Ascending aorta (tissue), 2 donors: ENCODE results near the gene SV2C. TPM values are rescaled to one million over a fixed set of nuclear protein-coding genes. Genes with fewer than 3 reads are reported as not detected.

Source experiments
- DNase-seq, 2 donors: peaks; one replicate each; pipeline ENCODE4 v3.0.0-alpha.2; 2019; ENCODE audit warnings: low spot score in 2 of 2
- H3K27ac ChIP-seq, 2 donors: fragments of 200-600 bp; sonication (generic); one replicate each; pipeline ENCODE4 v1.5.1; 2016 to 2017; ENCODE audit warnings: mild to moderate bottlenecking in 1 of 2
- H3K27me3 ChIP-seq: fragments of 200-600 bp; sonication (generic); one replicate; pipeline ENCODE4 v1.5.1; 2017
- H3K36me3 ChIP-seq, 2 donors: fragments of 200-600 bp; sonication (generic); one replicate each; pipeline ENCODE4 v1.5.1; 2016
- H3K4me1 ChIP-seq, 2 donors: fragments of 200-600 bp; sonication (generic); one replicate each; pipeline ENCODE4 v1.5.1; 2016 to 2017; ENCODE audit warnings: mild to moderate bottlenecking in 1 of 2
- H3K4me3 ChIP-seq, 2 donors: fragments of 200-600 bp; sonication (generic); one replicate each; pipeline ENCODE4 v1.5.1; 2016 to 2017; ENCODE audit warnings: mild to moderate bottlenecking in 1 of 2
- H3K9me3 ChIP-seq, 2 donors: fragments of 200-600 bp; sonication (generic); one replicate each; pipeline ENCODE4 v1.5.1; 2016
- CTCF ChIP-seq, 3 experiments: fragments of 200-600 bp in 2 of 3; fragments of 450-650 bp in 1 of 3; sonication (generic) in 2 of 3; IDR thresholded peaks; one replicate each; pipeline ENCODE4 v1.5.1; 2016 to 2019; ENCODE audit warnings: antibody characterized with exemption in 3 of 3, mild to moderate bottlenecking in 1 of 3, moderate library complexity in 1 of 3
- intact Hi-C: fragments of 100-400 bp; cut with DNase I; formaldehyde crosslinking; loops from one replicate; pipeline ENCODE4 v1.15.1; 2023
- total RNA-seq: library from RNA; depleted of rRNA; stranded (reverse); fragments of >200 nt; gene quantifications from one replicate; pipeline ENCODE4 v1.1.0, GENCODE V29; 2016

Gene SV2C
- total RNA-seq, 1 donor from 2014 or later = not detected

- no peak for DNase-seq
- no peak for TF ChIP-seq CTCF (IDR thresholded peaks at IDR 0.05)
- no peaks in the 10 kb centered on the region for H3K9me3 ChIP-seq
- no peak overlapping the region for H3K4me3 ChIP-seq
- intact Hi-C loops = no loop called here
- H3K36me3 ChIP-seq = no peaks in the 10 kb centered on the region
- H3K27ac ChIP-seq = no peak overlapping the region
- no peaks in the 10 kb centered on the region for H3K4me1 ChIP-seq
- H3K27me3 ChIP-seq = no peaks in the 10 kb centered on the region
Measured at GRCh38 chr5:76106149-76106548, 23.0 kb downstream of the SV2C start.

GRCh38 chr5:76111477-76112174 lies 28.4 kb downstream of the SV2C start:
- no peaks in the 10 kb centered on the region for H3K27me3 ChIP-seq
- no peaks in the 10 kb centered on the region for H3K36me3 ChIP-seq
- H3K4me3 ChIP-seq = no peak overlapping the region
- H3K9me3 ChIP-seq = no peaks in the 10 kb centered on the region
- intact Hi-C loops = no loop called here
- H3K27ac ChIP-seq = no peak overlapping the region
- no peak for TF ChIP-seq CTCF (IDR thresholded peaks at IDR 0.05)
- no peak for DNase-seq
- H3K4me1 ChIP-seq = no peaks in the 10 kb centered on the region

GRCh38 chr5:76113103-76113502 lies 29.9 kb downstream of the SV2C start:
- no peak for TF ChIP-seq CTCF (IDR thresholded peaks at IDR 0.05)
- no peak overlapping the region for H3K27ac ChIP-seq
- H3K27me3 ChIP-seq = no peaks in the 10 kb centered on the region
- no peak for DNase-seq
- no peaks in the 10 kb centered on the region for H3K4me1 ChIP-seq
- no peaks in the 10 kb centered on the region for H3K9me3 ChIP-seq
- H3K4me3 ChIP-seq = no peak overlapping the region
- H3K36me3 ChIP-seq = no peaks in the 10 kb centered on the region
- intact Hi-C loops = no loop called here

- no peaks in the 10 kb centered on the region for H3K27me3 ChIP-seq
- no peak overlapping the region for H3K4me3 ChIP-seq
- no peak for TF ChIP-seq CTCF (IDR thresholded peaks at IDR 0.05)
- H3K27ac ChIP-seq = no peak overlapping the region
- DNase-seq = no peak
- no peaks in the 10 kb centered on the region for H3K36me3 ChIP-seq
- H3K4me1 ChIP-seq = no peaks in the 10 kb centered on the region
- H3K9me3 ChIP-seq = no peaks in the 10 kb centered on the region
- intact Hi-C loops = no loop called here
Measured at GRCh38 chr5:76114179-76114851, 31.1 kb downstream of the SV2C start.

GRCh38 chr5:76125346-76125745 lies 42.2 kb downstream of the SV2C start:
- Histone ChIP-seq H3K36me3 (no peaks in the 10 kb centered on the region), H3K4me3 (no peak overlapping the region), H3K27me3 (no peaks in the 10 kb centered on the region), H3K27ac (no peak overlapping the region), H3K4me1 (no peaks in the 10 kb centered on the region), H3K9me3 (no peaks in the 10 kb centered on the region)
- intact Hi-C loops = no loop called here
- TF ChIP-seq CTCF (IDR thresholded peaks at IDR 0.05) = no peak
- DNase-seq = no peak
